Heart left ventricle (tissue), 16 donors: Measurements from ENCODE around the gene NAB2. TPM values are rescaled to one million over a fixed set of nuclear protein-coding genes. Genes with fewer than 3 reads are reported as not detected.

Experiments used
- ATAC-seq, 4 donors: fragments of 200-7000 bp; cut with Tn5 transposase; one replicate each; pipeline ENCODE4 v1.9.1; 2020 to 2022; ENCODE audit warnings: moderate library complexity in 4 of 4, mild to moderate bottlenecking in 3 of 4, moderate number of reproducible peaks in 1 of 4
- DNase-seq, 5 donors: peaks; one replicate each; pipeline ENCODE4 v3.0.0-alpha.2; 2020
- H3K27ac ChIP-seq, 12 donors: fragments of 200-600 bp; sonication (generic) in 4 of 12; one replicate each; pipeline versions ENCODE4 v1.5.0 to v1.8.0; 2016 to 2022; ENCODE audit warnings: mild to moderate bottlenecking in 2 of 12
- H3K27me3 ChIP-seq, 9 donors: fragments of 200-600 bp; sonication (generic) in 2 of 9; one replicate each; pipeline versions ENCODE4 v1.5.1 to v1.8.0; 2016 to 2022; ENCODE audit warnings: mild to moderate bottlenecking in 3 of 9
- H3K36me3 ChIP-seq, 9 donors: fragments of 200-600 bp; sonication (generic) in 2 of 9; one replicate each; pipeline versions ENCODE4 v1.5.0 to v1.8.0; 2018 to 2022; ENCODE audit warnings: mild to moderate bottlenecking in 2 of 9
- H3K4me1 ChIP-seq, 12 donors: fragments of 200-600 bp; sonication (generic) in 4 of 12; one replicate each; pipeline versions ENCODE4 v1.5.0 to v1.8.0; 2016 to 2022; ENCODE audit warnings: mild to moderate bottlenecking in 3 of 12
- H3K4me3 ChIP-seq, 12 donors: fragments of 200-600 bp; sonication (generic) in 4 of 12; one replicate each; pipeline versions ENCODE4 v1.5.0 to v1.8.0; 2017 to 2022; ENCODE audit warnings: mild to moderate bottlenecking in 9 of 12, moderate library complexity in 4 of 12
- H3K9me3 ChIP-seq, 12 donors: fragments of 200-600 bp; sonication (generic) in 4 of 12; one replicate each; pipeline versions ENCODE4 v1.5.0 to v1.8.0; 2016 to 2022; ENCODE audit warnings: mild to moderate bottlenecking in 1 of 12
- POLR2A ChIP-seq, 2 donors: fragments of 450-650 bp; IDR thresholded peaks; one replicate each; pipeline ENCODE4 v1.6.1; 2017; ENCODE audit warnings: antibody characterized with exemption in 2 of 2, mild to moderate bottlenecking in 2 of 2, moderate library complexity in 2 of 2
- WGBS, 4 donors: extraction: QIAGEN DNeasy Blood & Tissue Kit in 2 of 4; methylation state at CpG; one replicate each; pipeline versions ENCODE4 v1.1.5 to v1.1.7; 2013 to 2018; 5-methylcytosine and 5-hydroxymethylcytosine counted together
- intact Hi-C, 10 donors: fragments of 100-400 bp; cut with DNase I; formaldehyde crosslinking; loops; one replicate each; pipeline versions ENCODE4 v1.11.1 to v1.14.2; 2022
- polyA plus RNA-seq, 2 donors: library from polyadenylated mRNA; stranded (reverse); fragments of 200-250 nt; gene quantifications; one replicate each; pipeline ENCODE4 v1.2.3, GENCODE V29; 2013
- total RNA-seq, 9 donors: library from RNA; depleted of rRNA in 2 of 9; stranded (reverse); fragments of >200 nt in 2 of 9; fragmentation: NEBNext Ultra II Directional in 3 of 9; extraction: Animal tissue kit (Norgen Biotek cat#: 25700) in 3 of 9; gene quantifications; one replicate each; pipeline versions ENCODE4 v1.1.0 to v1.2.4, GENCODE V29; 2016 to 2023
- TF ChIP-seq, protein P1 (sequence below), 12 donors: fragments of 200-600 bp; sonication (generic) in 4 of 12; IDR thresholded peaks; one replicate each; pipeline versions ENCODE4 v1.5.0 to v1.8.0; 2018 to 2022; ENCODE audit warnings: antibody characterized with exemption in 12 of 12, mild to moderate bottlenecking in 5 of 12
- donor health status: ischemic (EF 13 %, LVEDD 7.1; RV severe dilation, severe dysfunction).
- donor health status: healthy with polysubstance abuse.
- donor health status: DM: no; HTN: yes; CAD: no.
- donor health status: DM: no; HTN: no; CAD: no.
- donor health status: ischemic (EF 25% LVEDD 6.9; RV normal size, moderate dysfunction).
- donor health status: ischemic (EF 25% LVEDD 5.7; RV mildly dilated, moderate dysfunction).
- donor health status: healthy.
- donor health status: DM: yes; HTN: yes; CAD: no.
- donor health status: ischemic (EF 35%, LVEDD 5.7; RV mildly dilated, moderate dysfunction).
- donor health status: nonischemic (EF 11% LVEDD 7.7; RV severe dilation, severe dysfunction).
- donor health status: DM: yes; HTN: yes; CAD: no.
- donor health status: PGD.
- donor health status: ischemic (EF 29% LVEDD 5.4; RV normal size, mild dysfunction).
- donor health status: nonischemic (EF 23%, LVEDD 6.1; RV moderate dilation, normal function).

The NAB2 gene
- total and polyA plus RNA-seq, 11 donors, result 8.7 to 30.1 (median 11.8) TPM

DNA sequence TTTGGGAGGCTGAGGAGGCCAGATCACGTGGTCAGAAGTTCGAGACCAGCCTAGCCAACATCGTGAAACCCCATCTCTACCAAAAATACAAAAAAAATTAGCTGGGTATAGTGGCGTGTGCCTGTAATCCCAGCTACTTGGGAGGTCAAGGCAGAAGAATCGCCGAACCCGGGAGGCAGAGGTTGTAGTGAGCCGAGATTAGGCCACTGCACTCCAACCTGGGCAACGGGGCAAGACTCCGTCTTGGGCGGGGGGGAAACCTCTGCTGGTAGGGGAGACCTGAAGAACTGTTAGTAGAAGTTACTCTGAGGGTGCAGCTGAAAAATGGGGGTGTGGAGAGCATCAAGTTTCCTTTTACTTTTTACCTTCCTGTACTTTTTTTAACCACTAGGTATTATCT is 37.1 kb downstream of the NAB2 start:
- WGBS, 4 donors, result 93 to 97% (median 93%) methylated on average over 11 of the region's 11 CpGs
- Histone ChIP-seq H3K4me1 (peaks cover 0 to 31% (median 18%) of the 10 kb centered on the region in 12 donors), H3K27me3 (no peaks in the 10 kb centered on the region), H3K27ac (peak overlapping the region in 2 of 12 donors; percentile 4 to 94), H3K36me3 (no peaks in the 10 kb centered on the region), H3K9me3 (no peaks in the 10 kb centered on the region), H3K4me3 (no peak overlapping the region)
- no peak for TF ChIP-seq POLR2A (IDR thresholded peaks at IDR 0.05)
- TF ChIP-seq, protein P1, sequence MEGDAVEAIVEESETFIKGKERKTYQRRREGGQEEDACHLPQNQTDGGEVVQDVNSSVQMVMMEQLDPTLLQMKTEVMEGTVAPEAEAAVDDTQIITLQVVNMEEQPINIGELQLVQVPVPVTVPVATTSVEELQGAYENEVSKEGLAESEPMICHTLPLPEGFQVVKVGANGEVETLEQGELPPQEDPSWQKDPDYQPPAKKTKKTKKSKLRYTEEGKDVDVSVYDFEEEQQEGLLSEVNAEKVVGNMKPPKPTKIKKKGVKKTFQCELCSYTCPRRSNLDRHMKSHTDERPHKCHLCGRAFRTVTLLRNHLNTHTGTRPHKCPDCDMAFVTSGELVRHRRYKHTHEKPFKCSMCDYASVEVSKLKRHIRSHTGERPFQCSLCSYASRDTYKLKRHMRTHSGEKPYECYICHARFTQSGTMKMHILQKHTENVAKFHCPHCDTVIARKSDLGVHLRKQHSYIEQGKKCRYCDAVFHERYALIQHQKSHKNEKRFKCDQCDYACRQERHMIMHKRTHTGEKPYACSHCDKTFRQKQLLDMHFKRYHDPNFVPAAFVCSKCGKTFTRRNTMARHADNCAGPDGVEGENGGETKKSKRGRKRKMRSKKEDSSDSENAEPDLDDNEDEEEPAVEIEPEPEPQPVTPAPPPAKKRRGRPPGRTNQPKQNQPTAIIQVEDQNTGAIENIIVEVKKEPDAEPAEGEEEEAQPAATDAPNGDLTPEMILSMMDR (IDR thresholded peaks at IDR 0.05), result no peak
- intact Hi-C loops, result loop anchor here in 3 of 10 donors (2.0 to 5.0 kb wide), 4 partner anchors 51 to 111 kb away; a partner anchor contains a TSS
- DNase-seq (no peak), ATAC-seq (no peak)

DNA sequence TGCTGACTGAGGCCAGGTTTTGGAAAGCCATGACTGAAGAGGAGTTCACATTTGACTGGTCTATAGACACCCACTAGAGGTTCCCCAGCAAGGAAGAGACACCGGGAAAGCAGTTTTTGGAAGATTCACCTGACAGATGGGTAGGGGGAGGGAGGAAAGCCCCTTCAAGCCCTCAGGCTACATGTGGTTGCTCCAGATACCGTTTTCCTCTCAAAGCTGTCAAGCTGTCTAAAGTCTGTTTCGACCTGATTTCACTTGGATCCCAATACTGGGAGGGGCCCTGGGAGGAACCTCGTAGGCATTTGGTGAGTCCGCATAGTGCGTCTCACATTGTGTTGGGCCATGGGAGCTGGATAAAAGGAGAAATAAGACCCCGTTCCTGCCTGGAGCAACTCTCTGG is 37.6 kb downstream of the NAB2 start:
- ATAC-seq, result no peak
- 55 to 71% (median 61%) methylated on average over 7 of the region's 7 CpGs for WGBS, 4 donors
- DNase-seq, result no peak
- Histone ChIP-seq H3K27ac (peak overlapping the region in 11 of 12 donors; percentile 92 to 100 (median 98)), H3K4me3 (peak overlapping the region in 5 of 12 donors; percentile 69 to 94 (median 78)), H3K4me1 (peaks cover 0 to 35% (median 22%) of the 10 kb centered on the region in 12 donors), H3K36me3 (peaks cover 0 to 2% (median 0%) of the 10 kb centered on the region in 9 donors), H3K27me3 (no peaks in the 10 kb centered on the region), H3K9me3 (no peaks in the 10 kb centered on the region)
- TF ChIP-seq, protein P1 (IDR thresholded peaks at IDR 0.05), result no peak
- intact Hi-C loops, result loop anchor here in 3 of 10 donors (2.0 to 5.0 kb wide), 4 partner anchors 50 to 111 kb away; a partner anchor contains a TSS

DNA sequence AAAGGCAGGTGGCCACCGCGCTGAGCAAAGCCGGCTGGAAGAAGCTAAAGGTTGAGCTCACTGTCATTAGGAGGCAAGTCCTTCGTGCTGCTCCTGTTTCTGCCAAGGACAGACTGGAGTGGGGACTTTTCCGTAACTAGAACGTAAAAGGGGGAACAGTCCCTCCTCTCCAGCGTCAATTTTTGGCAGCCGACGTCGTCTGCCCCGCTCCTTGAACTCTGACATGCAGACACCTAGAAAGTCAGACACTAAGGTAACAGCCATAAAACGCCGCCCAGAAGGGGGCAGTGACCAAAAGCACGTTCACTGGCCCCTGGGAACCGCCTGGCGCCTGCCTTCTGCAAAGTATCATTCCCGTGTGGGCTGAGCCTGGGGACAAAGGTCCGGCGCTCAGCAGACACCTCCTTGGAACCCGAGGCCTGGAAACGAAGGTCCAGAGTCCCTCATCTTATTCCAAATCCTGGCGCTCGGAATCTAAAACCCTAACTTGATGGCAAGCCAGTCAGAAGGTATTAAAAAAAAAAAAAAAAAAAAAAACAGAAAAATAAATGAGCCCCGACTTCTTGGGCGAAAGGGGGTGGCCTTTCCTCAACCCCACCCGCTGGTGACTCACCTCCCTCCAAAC is 38.3 kb downstream of the NAB2 start:
- Histone ChIP-seq H3K4me1 (peaks cover 6 to 41% (median 28%) of the 10 kb centered on the region in 12 donors), H3K27ac (peak overlapping the region; percentile 92 to 100 (median 98)), H3K9me3 (no peaks in the 10 kb centered on the region), H3K4me3 (peak overlapping the region; percentile 68 to 94 (median 79)), H3K27me3 (no peaks in the 10 kb centered on the region), H3K36me3 (peaks cover 0 to 9% (median 0%) of the 10 kb centered on the region in 9 donors)
- ATAC-seq (peak; percentile 31 to 69 (median 45)), DNase-seq (peak; percentile 68 to 88 (median 74))
- WGBS, 4 donors, result 2 to 5% (median 4%) methylated on average over 18 to 26 of the region's 26 CpGs
- TF ChIP-seq, protein P1 (IDR thresholded peaks at IDR 0.05), result peak in 10 of 12 donors; percentile 4 to 56 (median 42)
- TF ChIP-seq POLR2A (IDR thresholded peaks at IDR 0.05), result no peak
- intact Hi-C loops, result loop anchor here in 3 of 10 donors (2.0 to 5.0 kb wide), 4 partner anchors 50 to 110 kb away; a partner anchor contains a TSS

DNA sequence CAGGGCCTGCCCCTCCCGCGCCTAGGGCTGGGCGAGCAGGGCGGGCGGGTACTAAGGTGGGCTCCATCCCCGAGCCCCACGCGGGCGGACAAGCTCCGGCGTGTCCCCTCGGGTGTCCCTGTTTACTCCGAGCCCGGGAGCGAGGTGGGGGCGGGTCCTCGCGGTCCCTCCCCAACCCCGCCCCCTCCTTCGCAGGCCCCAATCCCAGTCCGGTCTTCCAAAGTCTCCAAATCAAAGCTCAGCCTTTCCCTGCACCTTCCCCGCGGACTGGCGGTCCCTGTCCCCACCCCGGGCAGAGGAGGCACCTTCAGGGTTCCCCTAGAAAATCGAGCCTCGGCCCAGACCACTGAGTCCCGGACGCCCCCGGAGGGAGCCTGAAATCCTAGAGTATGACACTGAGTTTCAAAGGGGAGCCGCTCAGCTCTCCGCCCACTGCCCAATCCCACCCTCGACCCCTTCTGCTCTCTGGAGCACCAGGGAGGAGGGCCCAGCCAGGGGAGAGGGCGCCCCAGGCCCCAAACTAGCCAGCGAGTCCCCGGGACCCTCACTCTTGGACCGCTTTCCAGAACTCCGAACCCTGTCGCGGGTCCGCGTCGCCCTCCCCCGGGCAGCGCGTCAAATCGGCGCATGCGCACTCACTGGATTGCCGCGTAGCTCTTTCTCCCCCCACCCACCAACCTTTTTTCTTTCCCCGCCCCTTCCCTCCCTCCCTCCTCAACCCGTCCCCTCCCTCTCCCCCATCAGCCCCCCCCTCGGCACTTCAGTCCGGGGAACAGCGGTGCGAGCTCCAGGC is 39.0 kb downstream of the NAB2 start, which contains the start of gene LRP1:
LRP1 (plus strand) TSS at position 758 of the 793 bp plus-strand sequence. CDS start 482 bp downstream, outside the sequence.
- Histone ChIP-seq H3K4me1 (peaks cover 6 to 49% (median 36%) of the 10 kb centered on the region in 12 donors), H3K4me3 (peak within 1 kb of the TSS; percentile 68 to 94 (median 79)), H3K9me3 (no peaks in the 10 kb centered on the region), H3K27ac (peak within 1 kb of the TSS; percentile 92 to 100 (median 98)), H3K36me3 (peaks cover 0 to 10% (median 0%) of the 10 kb centered on the region in 9 donors), H3K27me3 (no peaks in the 10 kb centered on the region)
- 0 to 1% (median 0%) methylated on average over 53 to 57 of the region's 57 CpGs for WGBS, 4 donors
- TF ChIP-seq POLR2A (IDR thresholded peaks at IDR 0.05), result peak in 1 of 2 donors; percentile 81
- TF ChIP-seq, protein P1 (IDR thresholded peaks at IDR 0.05), result no peak
- peak; percentile 77 to 88 (median 80) for ATAC-seq
- peak; percentile 88 to 93 (median 91) for DNase-seq
- intact Hi-C loops, result loop anchor here in 4 of 10 donors (2.0 to 5.0 kb wide), 5 partner anchors 47 to 109 kb away; a partner anchor contains a TSS
